Measurements from ENCODE around the gene OR2AJ1. TPM values are rescaled to one million over a fixed set of nuclear protein-coding genes. Genes with fewer than 3 reads are reported as not detected.

OR2AJ1 gene
- total RNA-seq, 1 experiment from 2014 or later = not detected

DNA sequence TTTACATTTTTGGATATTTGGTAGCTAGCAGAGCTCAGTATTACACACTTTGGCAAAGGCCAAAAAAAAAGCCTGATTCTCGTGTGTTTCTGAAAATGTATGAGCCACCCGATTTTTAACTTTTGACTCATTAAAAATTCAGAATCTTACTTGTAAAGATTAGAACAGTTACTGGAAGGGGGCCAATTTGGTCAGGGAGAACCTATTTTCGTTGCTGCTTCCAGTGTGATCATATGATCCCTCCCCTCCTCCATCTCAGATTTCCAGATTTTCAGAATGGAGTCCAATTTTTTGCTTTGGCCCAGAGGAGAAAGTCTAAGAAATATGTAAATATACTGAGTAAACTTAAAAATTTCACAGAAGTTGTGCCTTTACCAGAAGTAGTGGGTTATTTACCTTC, 37.1 kb downstream of the OR2AJ1 start:
- DNase-seq (ENCODE audit: low spot score) = peak; percentile 34

DNA sequence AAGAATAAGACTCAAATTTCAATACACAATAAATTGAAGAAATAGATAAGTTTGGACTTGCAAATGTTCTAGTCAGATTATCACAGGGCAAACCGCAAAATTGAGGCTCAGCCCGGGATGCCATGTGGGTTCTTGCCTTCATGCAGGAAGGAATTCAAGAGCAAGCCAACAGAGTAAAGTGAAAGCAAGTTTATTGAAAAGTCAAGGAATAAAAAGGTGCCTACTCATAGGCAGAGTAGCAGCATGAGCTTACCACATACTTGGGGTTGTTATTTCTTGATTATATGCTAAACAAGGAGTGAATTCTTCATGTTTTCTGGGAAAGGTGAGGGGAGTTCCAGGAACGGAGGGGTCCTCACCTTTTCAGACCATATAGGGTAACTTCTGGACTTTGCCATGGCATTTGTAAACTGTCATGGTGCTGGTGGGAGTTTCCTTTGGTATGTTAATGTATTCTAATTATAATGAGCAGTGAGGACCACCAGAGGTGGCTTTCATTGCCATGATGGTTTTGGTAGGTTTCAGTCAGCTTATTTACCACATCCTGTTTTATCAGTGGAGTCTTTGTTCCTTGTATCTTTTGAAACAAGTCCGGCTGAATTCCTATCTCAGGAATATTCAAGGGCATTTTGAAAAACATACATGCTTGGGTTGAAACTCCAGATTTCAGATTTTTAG, 38.4 kb downstream of the OR2AJ1 start:
- DNase-seq (ENCODE audit: low spot score) = peak; percentile 87

- DNase-seq (ENCODE audit: low spot score) = no peak
Measured at GRCh38 chr1:247964933-247965332, 40.2 kb downstream of the OR2AJ1 start, which contains the start of gene OR2AK2. TSS of gene OR2AK2 (plus strand) at chr1:247965233. CDS start at chr1:247965377, 144 bp downstream.

- no peak for DNase-seq (ENCODE audit: low spot score)
Measured at GRCh38 chr1:247966532-247967204, 42.0 kb downstream of the OR2AJ1 start.

Other genes starting within 250 kb of the OR2AJ1 start
- not detected in 2 replicates for gene OR13G1, start 245.2 kb upstream of the OR2AJ1 start, total RNA-seq (2014; rRNA removed; shearing (Covaris generic))
- gene OR6F1, start 208.2 kb upstream of the OR2AJ1 start, total RNA-seq (2014; rRNA removed; shearing (Covaris generic)) = not detected in 2 replicates
- gene OR14K1, start 186.3 kb upstream of the OR2AJ1 start, total RNA-seq (2014; rRNA removed; shearing (Covaris generic)) = not detected in 2 replicates
- not detected in 2 replicates for gene OR14A2, start 176.7 kb upstream of the OR2AJ1 start, total RNA-seq (2014; rRNA removed; shearing (Covaris generic))
- gene OR1C1, start 164.3 kb upstream of the OR2AJ1 start, total RNA-seq (2014; rRNA removed; shearing (Covaris generic)) = not detected in 2 replicates
- gene OR14A16, start 100.8 kb upstream of the OR2AJ1 start, total RNA-seq (2014; rRNA removed; shearing (Covaris generic)) = not detected in 2 replicates
- gene OR11L1, start 83.0 kb upstream of the OR2AJ1 start, total RNA-seq (2014; rRNA removed; shearing (Covaris generic)) = not detected in 2 replicates
- not detected in 2 replicates for gene TRIM58, start 67.7 kb upstream of the OR2AJ1 start, total RNA-seq (2014; rRNA removed; shearing (Covaris generic))
- gene OR2W3, start 29.3 kb upstream of the OR2AJ1 start, total RNA-seq (2014; rRNA removed; shearing (Covaris generic)) = not detected in 2 replicates
- 0.21 TPM in 1 of 2 replicates, not detected in the other for gene OR2T8, start 4.6 kb upstream of the OR2AJ1 start, total RNA-seq (2014; rRNA removed; shearing (Covaris generic))
- gene OR2L8, start 24.0 kb downstream of the OR2AJ1 start, total RNA-seq (2014; rRNA removed; shearing (Covaris generic)) = not detected in 2 replicates
- not detected in 2 replicates for gene OR2AK2, start 40.3 kb downstream of the OR2AJ1 start, total RNA-seq (2014; rRNA removed; shearing (Covaris generic))
- not detected in 2 replicates for gene OR2L5, start 88.8 kb downstream of the OR2AJ1 start, total RNA-seq (2014; rRNA removed; shearing (Covaris generic))
- gene OR2L2, start 105.2 kb downstream of the OR2AJ1 start, total RNA-seq (2014; rRNA removed; shearing (Covaris generic)) = not detected in 2 replicates
- not detected in 2 replicates for gene OR2L3, start 121.9 kb downstream of the OR2AJ1 start, total RNA-seq (2014; rRNA removed; shearing (Covaris generic))
- gene OR2L13, start 170.3 kb downstream of the OR2AJ1 start, total RNA-seq (2014; rRNA removed; shearing (Covaris generic)) = 0.12 TPM in 1 of 2 replicates, not detected in the other
- not detected in 2 replicates for gene OR2M5, start 220.3 kb downstream of the OR2AJ1 start, total RNA-seq (2014; rRNA removed; shearing (Covaris generic))
- gene OR2M2, start 249.9 kb downstream of the OR2AJ1 start, total RNA-seq (2014; rRNA removed; shearing (Covaris generic)) = not detected in 2 replicates

Measured in H4 (cell line).